SU-DHL-6 (cell line): ENCODE data around the gene CDKL5.

Source experiments
- H2AFZ ChIP-seq: fragments of 200-600 bp; sonication (generic); 2 replicates; pipeline ENCODE4 v1.6.1; 2014; ENCODE audit warnings: low read depth, mild to moderate bottlenecking, moderate library complexity, mixed read lengths, antibody characterized with exemption, low read length; ENCODE audit not compliant: severe bottlenecking
- H3F3A ChIP-seq: fragments of 200-600 bp; shearing (Covaris generic); 2 replicates; pipeline ENCODE4 v1.6.0; 2016; ENCODE audit warnings: antibody characterized with exemption, mild to moderate bottlenecking; ENCODE audit not compliant: insufficient read depth
- H3K27ac ChIP-seq: fragments of 200-600 bp; sonication (generic); 2 replicates; pipeline ENCODE4 v1.5.1; 2016; ENCODE audit warnings: low read depth, mild to moderate bottlenecking, low read length, moderate library complexity, mixed read lengths
- H3K27me3 ChIP-seq: fragments of 200-600 bp; sonication (generic), shearing (Covaris generic); 2 replicates; pipeline ENCODE4 v1.6.0; 2014; ENCODE audit warnings: mild to moderate bottlenecking, low read length
- H3K36me3 ChIP-seq: fragments of 200-600 bp; sonication (generic); 2 replicates; pipeline ENCODE4 v1.6.1; 2014; ENCODE audit warnings: mild to moderate bottlenecking, low read length, mixed read lengths
- H3K4me2 ChIP-seq: fragments of 300-600, 200-600 bp; shearing (Covaris generic), sonication (generic); 2 replicates; pipeline ENCODE4 v1.6.0; 2014; ENCODE audit warnings: low read length, low read depth, mild to moderate bottlenecking; ENCODE audit not compliant: poor library complexity, severe bottlenecking
- H3K4me3 ChIP-seq: fragments of 200-600 bp; sonication (generic); 2 replicates; pipeline ENCODE4 v1.5.1; 2014; ENCODE audit warnings: antibody characterized with exemption, low read length, mild to moderate bottlenecking, mixed read lengths; ENCODE audit not compliant: insufficient read depth, poor library complexity, severe bottlenecking
- H3K79me2 ChIP-seq: fragments of 200-600 bp; sonication (generic); 2 replicates; pipeline ENCODE4 v1.6.1; 2014; ENCODE audit warnings: mild to moderate bottlenecking, low read length, moderate library complexity; ENCODE audit not compliant: insufficient read depth
- H3K9ac ChIP-seq: fragments of 200-600 bp; sonication (generic); 2 replicates; pipeline ENCODE4 v1.7.0; 2014; ENCODE audit warnings: mild to moderate bottlenecking, low read length
- H3K9me2 ChIP-seq: fragments of 200-600 bp; sonication (generic); replicated peaks from 2 replicates; pipeline ENCODE4 v1.6.1; 2014; ENCODE audit warnings: low read length; ENCODE audit not compliant: insufficient read depth
- H3K9me3 ChIP-seq: fragments of 200-600 bp; sonication (generic); 2 replicates; pipeline ENCODE4 v1.6.1; 2014; ENCODE audit warnings: low read length, mixed read lengths; ENCODE audit not compliant: insufficient read depth
- H4K20me1 ChIP-seq: fragments of 200-600 bp; sonication (generic); 2 replicates; pipeline ENCODE4 v1.6.1; 2014; ENCODE audit warnings: low read depth, mild to moderate bottlenecking, antibody characterized with exemption, low read length, moderate library complexity, mixed read lengths
- EZH2phosphoT487 ChIP-seq: fragments of 200-600 bp; sonication (generic), shearing (Covaris generic); conservative IDR thresholded peaks from 2 replicates; pipeline ENCODE4 v1.6.1; 2018; ENCODE audit warnings: mild to moderate bottlenecking, antibody characterized with exemption, low read length, moderate library complexity, mixed read lengths
- TF ChIP-seq, protein P1 (sequence below): fragments of 200-600 bp; sonication (generic); IDR thresholded peaks from one replicate; pipeline ENCODE4 v1.5.1; 2017; ENCODE audit warnings: antibody characterized with exemption, mild to moderate bottlenecking, low read length, moderate library complexity; ENCODE audit not compliant: insufficient read depth, poor library complexity, severe bottlenecking

The CDKL5 gene

DNA sequence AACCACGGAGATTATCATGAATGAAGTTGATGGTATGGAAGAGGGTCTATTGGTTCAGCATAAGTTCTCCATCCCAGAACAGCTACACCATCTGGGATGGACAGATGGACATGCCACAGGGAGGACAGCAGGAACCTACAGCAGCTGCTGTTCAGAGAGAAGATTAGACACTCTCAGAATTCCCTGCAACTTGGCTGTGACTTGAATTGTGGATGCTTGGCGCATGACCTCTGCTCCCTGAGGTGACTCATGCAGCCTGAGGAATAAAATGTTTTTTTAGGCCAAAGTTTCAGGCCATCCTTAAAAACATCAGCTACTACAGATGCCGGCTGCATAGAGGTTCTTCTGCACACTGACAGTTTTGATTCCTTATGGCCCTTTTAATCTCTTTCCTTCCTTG lies 149.2 kb downstream of the CDKL5 start:
- Histone ChIP-seq H3K79me2 (no peaks in the 10 kb centered on the region), H3K9me3 (no peaks in the 10 kb centered on the region), H3K9me2 (no peaks in the 10 kb centered on the region), H2AFZ (no peak overlapping the region), H3F3A (no peaks in the 10 kb centered on the region), H3K4me3 (no peak overlapping the region), H3K4me2 (no peak overlapping the region), H3K27ac (no peak overlapping the region), H4K20me1 (no peaks in the 10 kb centered on the region), H3K27me3 (no peaks in the 10 kb centered on the region), H3K36me3 (no peaks in the 10 kb centered on the region), H3K9ac (no peak overlapping the region)
- TF ChIP-seq, protein P1, sequence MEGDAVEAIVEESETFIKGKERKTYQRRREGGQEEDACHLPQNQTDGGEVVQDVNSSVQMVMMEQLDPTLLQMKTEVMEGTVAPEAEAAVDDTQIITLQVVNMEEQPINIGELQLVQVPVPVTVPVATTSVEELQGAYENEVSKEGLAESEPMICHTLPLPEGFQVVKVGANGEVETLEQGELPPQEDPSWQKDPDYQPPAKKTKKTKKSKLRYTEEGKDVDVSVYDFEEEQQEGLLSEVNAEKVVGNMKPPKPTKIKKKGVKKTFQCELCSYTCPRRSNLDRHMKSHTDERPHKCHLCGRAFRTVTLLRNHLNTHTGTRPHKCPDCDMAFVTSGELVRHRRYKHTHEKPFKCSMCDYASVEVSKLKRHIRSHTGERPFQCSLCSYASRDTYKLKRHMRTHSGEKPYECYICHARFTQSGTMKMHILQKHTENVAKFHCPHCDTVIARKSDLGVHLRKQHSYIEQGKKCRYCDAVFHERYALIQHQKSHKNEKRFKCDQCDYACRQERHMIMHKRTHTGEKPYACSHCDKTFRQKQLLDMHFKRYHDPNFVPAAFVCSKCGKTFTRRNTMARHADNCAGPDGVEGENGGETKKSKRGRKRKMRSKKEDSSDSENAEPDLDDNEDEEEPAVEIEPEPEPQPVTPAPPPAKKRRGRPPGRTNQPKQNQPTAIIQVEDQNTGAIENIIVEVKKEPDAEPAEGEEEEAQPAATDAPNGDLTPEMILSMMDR, result no peak
- TF ChIP-seq EZH2phosphoT487, result no peak

DNA sequence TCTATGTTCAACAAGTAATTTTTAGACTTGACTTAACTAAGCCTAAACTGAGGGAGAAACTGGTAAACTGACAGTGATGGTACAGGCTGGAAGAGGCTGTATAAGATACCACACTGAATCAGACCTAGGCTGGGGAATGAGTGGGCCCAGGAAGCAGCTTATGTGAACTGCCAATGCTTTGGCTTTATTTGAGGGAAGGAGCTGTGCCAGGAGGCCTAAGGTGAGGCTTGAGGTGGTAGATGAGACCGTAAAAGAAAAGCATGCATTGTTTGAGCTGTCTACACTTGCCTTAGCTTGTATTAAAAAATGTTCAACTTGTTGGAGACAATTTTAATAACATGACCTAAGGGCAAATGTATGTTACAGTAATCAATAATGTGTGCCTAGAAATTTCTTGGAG lies 150.3 kb downstream of the CDKL5 start:
- Histone ChIP-seq H3K4me3 (no peak overlapping the region), H4K20me1 (no peaks in the 10 kb centered on the region), H2AFZ (no peak overlapping the region), H3K36me3 (no peaks in the 10 kb centered on the region), H3K9ac (no peak overlapping the region), H3K9me3 (no peaks in the 10 kb centered on the region), H3K27ac (no peak overlapping the region), H3F3A (no peaks in the 10 kb centered on the region), H3K27me3 (no peaks in the 10 kb centered on the region), H3K79me2 (no peaks in the 10 kb centered on the region), H3K9me2 (no peaks in the 10 kb centered on the region), H3K4me2 (no peak overlapping the region)
- TF ChIP-seq, protein P1, result no peak
- no peak for TF ChIP-seq EZH2phosphoT487

DNA sequence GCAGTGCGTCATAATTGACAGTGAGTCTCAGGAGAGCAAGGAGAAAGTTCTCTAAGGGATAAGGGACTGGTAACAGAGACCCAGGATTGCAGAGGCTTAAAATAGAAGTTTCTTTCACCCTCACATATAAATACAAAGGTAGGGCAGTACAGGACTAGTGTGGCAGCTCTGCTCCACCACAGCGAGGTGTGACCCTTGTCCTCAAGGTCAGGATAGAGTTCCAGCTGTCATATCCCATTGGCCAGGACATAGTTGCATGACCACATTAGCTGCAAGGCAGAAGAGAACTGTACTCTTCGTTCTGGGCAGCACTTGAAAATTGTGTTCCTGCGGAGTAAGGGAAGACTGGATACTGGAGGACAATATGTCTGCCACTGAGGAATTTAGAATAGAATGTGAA lies 152.0 kb downstream of the CDKL5 start:
- no peaks in the 10 kb centered on the region for H4K20me1 ChIP-seq
- no peak overlapping the region for H2AFZ ChIP-seq
- no peaks in the 10 kb centered on the region for H3K9me2 ChIP-seq
- no peaks in the 10 kb centered on the region for H3K27me3 ChIP-seq
- no peak overlapping the region for H3K9ac ChIP-seq
- no peak for TF ChIP-seq EZH2phosphoT487
- TF ChIP-seq, protein P1, result no peak
- H3K4me2 ChIP-seq, result no peak overlapping the region
- no peak overlapping the region for H3K27ac ChIP-seq
- no peak overlapping the region for H3K4me3 ChIP-seq
- no peaks in the 10 kb centered on the region for H3K79me2 ChIP-seq
- no peaks in the 10 kb centered on the region for H3K9me3 ChIP-seq
- no peaks in the 10 kb centered on the region for H3F3A ChIP-seq
- H3K36me3 ChIP-seq, result no peaks in the 10 kb centered on the region

DNA sequence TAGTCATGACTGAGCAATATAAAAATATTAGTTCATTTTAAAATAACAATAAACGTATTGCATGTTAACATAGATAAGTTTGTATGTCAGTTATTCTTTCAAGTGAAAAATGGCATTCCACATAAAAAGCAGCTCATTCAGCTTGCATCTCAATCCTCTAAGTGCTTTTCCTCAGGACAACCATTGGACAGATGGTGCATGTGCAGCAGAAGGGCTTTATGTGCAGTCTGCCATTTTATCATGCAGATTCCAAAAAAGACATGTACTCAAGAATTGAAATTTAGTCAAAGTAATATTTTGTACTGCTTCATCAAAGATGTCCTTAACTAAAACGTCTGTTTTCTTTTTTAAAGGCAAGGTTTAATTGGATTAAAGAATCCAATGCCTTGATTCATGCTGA lies 153.1 kb downstream of the CDKL5 start:
- Histone ChIP-seq H3K27me3 (no peaks in the 10 kb centered on the region), H3K9ac (no peak overlapping the region), H3K9me3 (no peaks in the 10 kb centered on the region), H3F3A (no peaks in the 10 kb centered on the region), H3K27ac (no peak overlapping the region), H3K36me3 (no peaks in the 10 kb centered on the region), H3K4me2 (no peak overlapping the region), H4K20me1 (no peaks in the 10 kb centered on the region), H3K79me2 (no peaks in the 10 kb centered on the region), H3K4me3 (no peak overlapping the region), H2AFZ (no peak overlapping the region), H3K9me2 (no peaks in the 10 kb centered on the region)
- TF ChIP-seq, protein P1, result no peak
- no peak for TF ChIP-seq EZH2phosphoT487
